ENCODE measurements around the gene CUX1.

CUX1 gene

GRCh38 chr7:101857358-101857811 lies 40.0 kb downstream of the CUX1 start:
- in situ Hi-C loops (cut with HindIII; ENCODE audit: low pct_unique_long_range_greater_than_20kb, low sequenced_read_pairs): no loop called here
- no peak for DNase-seq (ENCODE audit: low read depth in 1 of 2, low spot score in 1 of 2)

DNA sequence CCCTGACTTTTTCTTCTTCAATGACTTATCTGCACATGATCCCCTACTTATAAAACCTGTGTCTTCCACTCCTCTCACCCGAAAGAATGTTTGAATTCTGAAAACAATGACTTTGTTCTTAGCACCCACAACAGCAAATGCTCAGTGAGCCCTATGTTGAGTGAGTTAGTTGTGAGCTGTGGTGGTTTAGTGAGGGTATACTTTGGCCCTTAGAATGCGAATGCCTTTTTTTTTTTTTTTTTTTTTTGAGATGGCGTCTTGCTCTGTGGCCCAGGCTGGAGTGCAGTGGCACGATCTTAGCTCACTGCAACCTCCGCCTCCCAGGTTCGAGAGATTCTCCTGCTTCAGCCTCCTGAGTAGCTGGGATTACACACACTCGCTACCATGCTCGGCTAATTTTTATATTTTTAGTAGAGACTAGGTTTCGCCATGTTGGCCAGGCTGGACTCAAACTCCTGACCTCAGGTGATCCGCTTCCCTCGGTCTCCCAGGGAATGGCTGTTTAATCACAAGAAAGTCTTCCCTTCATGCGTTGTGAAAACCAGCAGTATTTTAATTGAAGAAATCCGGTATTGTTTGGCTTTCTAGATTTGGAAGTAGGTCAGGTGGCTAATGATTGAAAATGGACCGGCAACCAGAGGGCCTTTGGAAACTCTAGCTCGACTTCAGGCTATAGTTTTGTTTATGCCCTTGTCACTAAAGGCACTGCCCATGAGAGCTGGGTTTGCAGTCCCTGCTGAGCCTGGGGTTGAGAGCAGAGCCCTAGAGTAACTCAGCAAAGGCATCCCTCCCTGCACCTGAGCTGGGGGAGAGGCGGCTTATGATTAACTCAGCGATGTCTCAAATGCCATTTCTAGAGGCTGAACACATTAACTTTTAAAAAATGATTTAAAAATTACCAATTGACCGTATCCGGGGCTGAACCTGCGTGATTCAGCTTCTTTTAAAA lies 41.3 kb downstream of the CUX1 start:
- TF ChIP-seq JUND (IDR thresholded peaks at IDR 0.05; ENCODE audit: low read depth): no peak
- in situ Hi-C loops (cut with HindIII; ENCODE audit: low pct_unique_long_range_greater_than_20kb, low sequenced_read_pairs): no loop called here
- no peak for DNase-seq (ENCODE audit: low read depth in 1 of 2, low spot score in 1 of 2)

More at GRCh38 chr7:101857358-101857811, 40.0 kb downstream of the CUX1 start:
- no peak for TF ChIP-seq JUND (IDR thresholded peaks at IDR 0.05; ENCODE audit: low read depth)

GRCh38 chr7:101859411-101860106 lies 42.1 kb downstream of the CUX1 start:
- in situ Hi-C loops (cut with HindIII; ENCODE audit: low pct_unique_long_range_greater_than_20kb, low sequenced_read_pairs): no loop called here
- no peak for TF ChIP-seq JUND (IDR thresholded peaks at IDR 0.05; ENCODE audit: low read depth)
- no peak for DNase-seq (ENCODE audit: low read depth in 1 of 2, low spot score in 1 of 2)

DNA sequence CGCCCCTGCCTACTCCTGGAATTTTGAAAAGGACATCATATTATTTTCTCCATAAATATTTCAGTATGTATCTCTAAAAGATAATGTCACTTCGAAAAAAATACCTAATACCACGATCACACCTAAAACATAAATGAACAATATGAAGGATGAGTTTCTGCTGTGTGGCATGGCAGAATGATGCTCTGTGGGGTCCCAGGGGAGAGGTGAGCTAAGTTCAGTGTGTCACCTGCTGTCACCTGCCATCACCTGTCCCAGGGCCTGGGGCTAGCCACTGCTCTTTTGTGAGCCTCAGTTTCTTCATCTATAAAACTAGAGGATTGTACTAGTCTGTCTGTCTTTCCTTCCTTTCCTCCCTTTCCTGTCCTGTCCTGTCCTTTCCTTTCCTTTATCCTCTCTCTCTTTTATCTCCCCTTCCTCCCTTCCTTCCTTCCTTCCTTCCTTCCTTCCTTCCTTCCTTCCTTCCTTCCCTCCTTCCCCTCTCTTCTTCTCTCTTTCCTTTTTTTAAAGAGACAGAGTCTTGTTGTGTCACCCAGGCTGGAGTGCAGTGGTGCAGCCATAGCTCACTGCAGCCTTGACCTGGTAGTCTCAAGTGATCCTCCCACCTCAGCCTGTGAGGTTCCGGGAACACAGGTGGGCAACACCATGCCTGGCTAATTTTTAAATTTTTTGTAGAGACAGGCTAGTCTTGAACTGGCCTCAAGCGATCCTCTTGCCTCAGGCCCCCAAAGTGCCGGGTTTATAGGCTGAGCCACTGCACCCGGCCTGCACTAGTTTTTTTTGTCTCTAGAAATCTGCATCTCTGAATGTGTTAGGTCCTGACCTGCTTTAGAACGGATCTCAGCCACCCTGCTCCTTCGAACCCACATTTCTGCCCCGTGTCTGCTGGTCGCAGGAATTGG lies 43.1 kb downstream of the CUX1 start:
- no peak for TF ChIP-seq JUND (IDR thresholded peaks at IDR 0.05; ENCODE audit: low read depth)
- in situ Hi-C loops (cut with HindIII; ENCODE audit: low pct_unique_long_range_greater_than_20kb, low sequenced_read_pairs): no loop called here

GRCh38 chr7:101861218-101861775 lies 43.9 kb downstream of the CUX1 start:
- in situ Hi-C loops (cut with HindIII; ENCODE audit: low pct_unique_long_range_greater_than_20kb, low sequenced_read_pairs): no loop called here
- no peak for DNase-seq (ENCODE audit: low read depth in 1 of 2, low spot score in 1 of 2)
- no peak for TF ChIP-seq JUND (IDR thresholded peaks at IDR 0.05; ENCODE audit: low read depth)

More for the DNA sequence above, 43.1 kb downstream of the CUX1 start:
- no peak for DNase-seq (ENCODE audit: low read depth in 1 of 2, low spot score in 1 of 2)

- DNase-seq (ENCODE audit: low read depth in 1 of 2, low spot score in 1 of 2): no peak
- no peak for TF ChIP-seq JUND (IDR thresholded peaks at IDR 0.05; ENCODE audit: low read depth)
- in situ Hi-C loops (cut with HindIII; ENCODE audit: low pct_unique_long_range_greater_than_20kb, low sequenced_read_pairs): no loop called here
Observed at GRCh38 chr7:101862280-101863220, 45.1 kb downstream of the CUX1 start.

DNA sequence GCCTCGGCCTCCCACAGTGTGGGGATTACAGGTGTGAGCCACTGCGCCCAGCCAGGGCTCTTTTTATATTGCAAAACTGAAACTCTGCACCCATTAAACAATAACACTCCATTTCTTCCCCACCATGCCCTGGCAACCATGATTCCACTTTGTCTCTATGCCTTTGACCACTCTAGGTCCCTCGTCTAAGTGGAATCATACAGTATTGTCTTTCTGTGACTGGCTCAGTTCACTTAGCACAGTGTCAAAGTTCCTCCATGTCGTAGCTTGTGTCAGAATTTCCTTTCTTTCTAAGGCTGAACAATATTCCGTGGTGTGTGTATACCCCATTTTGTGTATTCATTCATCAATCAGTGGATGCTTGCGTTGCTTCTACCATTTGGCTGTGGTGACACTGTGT lies 46.2 kb downstream of the CUX1 start:
- in situ Hi-C loops (cut with HindIII; ENCODE audit: low pct_unique_long_range_greater_than_20kb, low sequenced_read_pairs): no loop called here
- no peak for TF ChIP-seq JUND (IDR thresholded peaks at IDR 0.05; ENCODE audit: low read depth)
- no peak for DNase-seq (ENCODE audit: low read depth in 1 of 2, low spot score in 1 of 2)

DNA sequence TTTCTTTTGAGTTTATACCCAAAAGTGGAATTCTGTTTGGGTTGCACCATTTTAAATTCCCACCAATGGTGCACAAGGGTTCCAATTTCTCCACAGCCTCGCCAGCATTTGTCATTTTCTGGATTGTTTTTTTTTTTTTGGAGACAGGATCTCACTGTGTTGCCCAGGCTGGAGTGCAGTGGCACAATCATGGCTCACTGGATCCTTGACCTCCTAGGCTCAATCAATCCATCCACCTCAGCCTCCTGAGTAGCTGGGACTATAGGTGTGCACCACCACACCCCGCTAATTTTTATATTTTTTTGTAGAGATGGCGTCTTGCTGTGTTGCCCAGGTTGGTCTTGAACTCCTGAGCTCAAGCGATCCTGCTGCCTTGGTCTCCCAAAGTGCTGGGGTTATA lies 46.6 kb downstream of the CUX1 start:
- no peak for TF ChIP-seq JUND (IDR thresholded peaks at IDR 0.05; ENCODE audit: low read depth)
- in situ Hi-C loops (cut with HindIII; ENCODE audit: low pct_unique_long_range_greater_than_20kb, low sequenced_read_pairs): no loop called here
- DNase-seq (ENCODE audit: low read depth in 1 of 2, low spot score in 1 of 2): no peak

DNA sequence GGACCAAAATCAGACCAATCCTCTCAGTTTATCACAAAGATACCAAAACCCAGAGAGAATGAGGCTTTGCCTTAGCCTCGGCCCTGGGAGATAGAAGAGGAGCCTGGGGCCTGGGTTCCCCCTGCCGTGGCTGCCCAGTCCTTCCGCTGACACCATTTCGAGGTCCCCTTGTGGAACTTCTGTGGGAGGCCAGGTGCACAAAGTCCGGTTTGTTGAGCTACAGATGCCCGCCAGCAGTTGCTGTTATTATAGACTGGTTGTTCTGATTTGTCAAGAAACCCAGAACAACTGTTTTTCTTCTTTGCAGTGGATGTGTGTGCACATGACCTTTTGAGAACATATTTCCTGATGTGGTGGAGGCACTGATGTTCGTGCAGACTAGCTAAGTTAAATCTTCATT lies 47.6 kb downstream of the CUX1 start:
- in situ Hi-C loops (cut with HindIII; ENCODE audit: low pct_unique_long_range_greater_than_20kb, low sequenced_read_pairs): no loop called here
- no peak for TF ChIP-seq JUND (IDR thresholded peaks at IDR 0.05; ENCODE audit: low read depth)
- DNase-seq (ENCODE audit: low read depth in 1 of 2, low spot score in 1 of 2): no peak

- DNase-seq (ENCODE audit: low read depth in 1 of 2, low spot score in 1 of 2): no peak
- in situ Hi-C loops (cut with HindIII; ENCODE audit: low pct_unique_long_range_greater_than_20kb, low sequenced_read_pairs): no loop called here
- TF ChIP-seq JUND (IDR thresholded peaks at IDR 0.05; ENCODE audit: low read depth): no peak
Observed at GRCh38 chr7:101865455-101865854, 48.0 kb downstream of the CUX1 start.

DNA sequence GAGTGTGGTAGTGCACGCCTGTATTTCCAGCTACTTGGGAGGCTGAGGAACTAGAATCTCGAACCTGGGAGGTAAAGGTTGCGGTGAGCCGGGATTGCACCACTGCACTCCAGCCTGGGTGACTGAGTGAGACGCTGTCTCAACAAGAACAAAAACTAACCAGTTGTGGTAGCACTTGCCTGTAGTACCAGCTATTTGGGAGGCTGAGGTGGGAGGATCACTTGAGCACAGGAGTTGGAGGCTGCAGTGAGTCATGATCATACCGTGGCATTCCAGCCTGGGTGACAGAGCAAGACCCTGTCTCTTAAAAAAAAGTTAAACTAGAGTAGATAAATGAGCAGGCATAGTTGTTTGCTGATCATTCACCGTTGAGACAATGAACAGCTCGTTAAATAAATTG lies 48.9 kb downstream of the CUX1 start:
- in situ Hi-C loops (cut with HindIII; ENCODE audit: low pct_unique_long_range_greater_than_20kb, low sequenced_read_pairs): no loop called here
- DNase-seq (ENCODE audit: low read depth in 1 of 2, low spot score in 1 of 2): no peak
- TF ChIP-seq JUND (IDR thresholded peaks at IDR 0.05; ENCODE audit: low read depth): no peak
